GM23248 (cell line): ENCODE results near the gene PID1.

Source experiments
- EZH2 ChIP-seq: fragments of 200-600 bp; sonication (generic); IDR thresholded peaks from 2 replicates; pipeline ENCODE4 v1.6.1; 2018; ENCODE audit warnings: antibody characterized with exemption, mild to moderate bottlenecking; ENCODE audit not compliant: insufficient read depth, poor library complexity, severe bottlenecking
- EZH2phosphoT487 ChIP-seq: fragments of 200-600 bp; sonication (generic); IDR thresholded peaks from 2 replicates; pipeline ENCODE4 v1.6.1; 2018; ENCODE audit warnings: antibody characterized with exemption, moderate library complexity, mild to moderate bottlenecking, low read depth; ENCODE audit not compliant: insufficient read depth

GRCh38 chr2:229269146-229269545 lies 1.9 kb downstream of the PID1 start:
- TF ChIP-seq EZH2 (no peak), EZH2phosphoT487 (no peak)
